PC-9 (cell line): ENCODE data around the gene SNX14. TPM values are rescaled to one million over a fixed set of nuclear protein-coding genes. Genes with fewer than 3 reads are reported as not detected.
A peak's percentile ranks its signal among the peaks of the same experiment; 100 is the strongest.

Experiments used
- BruUV-seq: library from RNA; stranded (reverse); fragments of 400-500 nt; replicated peaks from 2 replicates; lab custom pipeline; 2021; lab: Mats Ljungman, UMichigan
- CTCF ChIA-PET: fragments of 300-600 bp; sonication (Branson Sonifier 250); formaldehyde crosslinking; loops from one replicate; lab custom pipeline; 2022; ENCODE audit warnings: antibody characterized with exemption; lab: Charles Lee
- POLR2A ChIA-PET: fragments of 300-600 bp; sonication (Branson Sonifier 250); formaldehyde crosslinking; loops from one replicate; lab custom pipeline; 2022; ENCODE audit warnings: antibody characterized with exemption; ENCODE audit not compliant: unreplicated experiment; lab: Charles Lee
- DNase-seq, 2 experiments: peaks; one replicate each; pipeline versions ENCODE4 v3.0.0 to v3.0.0-alpha.2; 2015 to 2022; ENCODE audit warnings: mixed read lengths in 1 of 2
- H2AFZ ChIP-seq: fragments of 200-600 bp; sonication (generic); 2 replicates; pipeline ENCODE4 v1.8.1; 2017; ENCODE audit warnings: antibody characterized with exemption
- H3F3A ChIP-seq: fragments of 200-600 bp; sonication (generic); 2 replicates; pipeline ENCODE4 v1.8.1; 2017; ENCODE audit warnings: antibody characterized with exemption, mild to moderate bottlenecking, low read depth; ENCODE audit not compliant: insufficient read depth
- H3K27ac ChIP-seq: fragments of 200-600 bp; sonication (generic); 2 replicates; pipeline ENCODE4 v1.6.1; 2016; ENCODE audit warnings: mixed run types
- H3K27me3 ChIP-seq: fragments of 200-600 bp; sonication (generic); 2 replicates; pipeline ENCODE4 v1.6.1; 2016; ENCODE audit warnings: low read depth, mixed run types; ENCODE audit not compliant: insufficient read depth
- H3K36me3 ChIP-seq: fragments of 200-600 bp; sonication (generic); 2 replicates; pipeline ENCODE4 v1.6.1; 2016; ENCODE audit warnings: low read depth, mixed run types
- H3K4me1 ChIP-seq: fragments of 200-600 bp; sonication (generic); replicated peaks from 2 replicates; pipeline ENCODE4 v1.6.1; 2016; ENCODE audit warnings: mixed run types; ENCODE audit not compliant: insufficient read depth
- H3K4me2 ChIP-seq: fragments of 200-600 bp; sonication (generic); 2 replicates; pipeline ENCODE4 v1.6.1; 2017; ENCODE audit warnings: mixed run types
- H3K4me3 ChIP-seq: fragments of 200-600 bp; sonication (generic); 2 replicates; pipeline ENCODE4 v1.6.1; 2016; ENCODE audit warnings: mixed run types
- H3K79me2 ChIP-seq: fragments of 200-600 bp; sonication (generic); 2 replicates; pipeline ENCODE4 v1.6.1; 2017; ENCODE audit warnings: low read depth, mixed run types
- H3K9me2 ChIP-seq: fragments of 200-600 bp; sonication (generic); 2 replicates; pipeline ENCODE4 v1.8.1; 2017; ENCODE audit warnings: mild to moderate bottlenecking; ENCODE audit not compliant: insufficient read depth
- H3K9me3 ChIP-seq: fragments of 200-600 bp; sonication (generic); 2 replicates; pipeline ENCODE4 v1.8.1; 2016; ENCODE audit warnings: low read depth; ENCODE audit not compliant: insufficient read depth
- H4K20me1 ChIP-seq: fragments of 200-600 bp; sonication (generic); 2 replicates; pipeline ENCODE4 v1.8.1; 2017; ENCODE audit not compliant: insufficient read depth
- EZH2 ChIP-seq: fragments of 200-600 bp; sonication (generic); IDR thresholded peaks from 2 replicates; pipeline ENCODE4 v1.8.0; 2017; ENCODE audit warnings: antibody characterized with exemption, low read depth
- intact Hi-C: fragments of 100-400 bp; cut with micrococcal nuclease; formaldehyde crosslinking; loops from one replicate; pipeline ENCODE4 v1.10.0; 2022; ENCODE audit not compliant: unreplicated experiment
- total RNA-seq: library from RNA; stranded (reverse); gene quantifications from 2 replicates; pipeline ENCODE4 v1.2.3, GENCODE V29; 2021
- TF ChIP-seq, protein P1 (sequence below): fragments of 200-600 bp; sonication (generic); conservative IDR thresholded peaks from 2 replicates; pipeline ENCODE4 v1.6.1; 2017; ENCODE audit warnings: mixed run types, antibody characterized with exemption, mild to moderate bottlenecking, moderate library complexity

Gene SNX14
- total RNA-seq, 1 experiment from 2014 or later, result 99.1 TPM

DNA sequence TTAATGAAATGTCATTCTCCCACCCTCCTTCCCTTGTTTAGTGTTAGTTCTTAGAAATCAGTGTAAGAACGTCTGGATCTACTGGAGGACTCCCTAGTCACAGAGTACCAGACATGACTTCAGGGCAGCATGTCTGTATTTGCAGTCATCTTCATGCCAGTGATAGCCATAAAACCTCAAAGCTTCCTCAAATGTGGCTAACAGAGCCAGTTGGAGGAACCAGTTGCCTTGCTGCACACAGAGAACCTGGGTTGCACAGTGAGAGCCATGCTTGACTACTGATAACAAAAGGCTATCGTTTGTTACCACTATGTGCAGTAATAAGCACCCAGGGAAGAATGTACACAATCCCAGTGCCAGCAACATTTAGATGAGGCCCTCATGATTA lies 123.6 kb downstream of the SNX14 start:
- ChIA-PET POLR2A (no interaction called here), CTCF (no interaction called here)
- H2AFZ ChIP-seq, result no peak overlapping the region
- TF ChIP-seq EZH2, result no peak
- TF ChIP-seq, protein P1, sequence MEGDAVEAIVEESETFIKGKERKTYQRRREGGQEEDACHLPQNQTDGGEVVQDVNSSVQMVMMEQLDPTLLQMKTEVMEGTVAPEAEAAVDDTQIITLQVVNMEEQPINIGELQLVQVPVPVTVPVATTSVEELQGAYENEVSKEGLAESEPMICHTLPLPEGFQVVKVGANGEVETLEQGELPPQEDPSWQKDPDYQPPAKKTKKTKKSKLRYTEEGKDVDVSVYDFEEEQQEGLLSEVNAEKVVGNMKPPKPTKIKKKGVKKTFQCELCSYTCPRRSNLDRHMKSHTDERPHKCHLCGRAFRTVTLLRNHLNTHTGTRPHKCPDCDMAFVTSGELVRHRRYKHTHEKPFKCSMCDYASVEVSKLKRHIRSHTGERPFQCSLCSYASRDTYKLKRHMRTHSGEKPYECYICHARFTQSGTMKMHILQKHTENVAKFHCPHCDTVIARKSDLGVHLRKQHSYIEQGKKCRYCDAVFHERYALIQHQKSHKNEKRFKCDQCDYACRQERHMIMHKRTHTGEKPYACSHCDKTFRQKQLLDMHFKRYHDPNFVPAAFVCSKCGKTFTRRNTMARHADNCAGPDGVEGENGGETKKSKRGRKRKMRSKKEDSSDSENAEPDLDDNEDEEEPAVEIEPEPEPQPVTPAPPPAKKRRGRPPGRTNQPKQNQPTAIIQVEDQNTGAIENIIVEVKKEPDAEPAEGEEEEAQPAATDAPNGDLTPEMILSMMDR, result no peak
- peaks cover 35% of the 10 kb centered on the region for H3F3A ChIP-seq
- DNase-seq, result no peak
- no peaks in the 10 kb centered on the region; the same call in 1 of the 2 replicates for H3K9me3 ChIP-seq
- H4K20me1 ChIP-seq, result no peaks in the 10 kb centered on the region
- BruUV-seq, result no TSS peak
- H3K4me2 ChIP-seq, result no peak overlapping the region
- H3K27me3 ChIP-seq, result no peaks in the 10 kb centered on the region
- H3K27ac ChIP-seq, result peak overlapping the region; percentile 46; the same call in 1 of the 2 replicates
- intact Hi-C loops, result no loop called here
- H3K4me3 ChIP-seq, result no peak overlapping the region
- peaks cover 43% of the 10 kb centered on the region for H3K79me2 ChIP-seq
- no peaks in the 10 kb centered on the region for H3K9me2 ChIP-seq
- H3K4me1 ChIP-seq, result peaks cover 90% of the 10 kb centered on the region
- peaks cover 46% of the 10 kb centered on the region for H3K36me3 ChIP-seq

DNA sequence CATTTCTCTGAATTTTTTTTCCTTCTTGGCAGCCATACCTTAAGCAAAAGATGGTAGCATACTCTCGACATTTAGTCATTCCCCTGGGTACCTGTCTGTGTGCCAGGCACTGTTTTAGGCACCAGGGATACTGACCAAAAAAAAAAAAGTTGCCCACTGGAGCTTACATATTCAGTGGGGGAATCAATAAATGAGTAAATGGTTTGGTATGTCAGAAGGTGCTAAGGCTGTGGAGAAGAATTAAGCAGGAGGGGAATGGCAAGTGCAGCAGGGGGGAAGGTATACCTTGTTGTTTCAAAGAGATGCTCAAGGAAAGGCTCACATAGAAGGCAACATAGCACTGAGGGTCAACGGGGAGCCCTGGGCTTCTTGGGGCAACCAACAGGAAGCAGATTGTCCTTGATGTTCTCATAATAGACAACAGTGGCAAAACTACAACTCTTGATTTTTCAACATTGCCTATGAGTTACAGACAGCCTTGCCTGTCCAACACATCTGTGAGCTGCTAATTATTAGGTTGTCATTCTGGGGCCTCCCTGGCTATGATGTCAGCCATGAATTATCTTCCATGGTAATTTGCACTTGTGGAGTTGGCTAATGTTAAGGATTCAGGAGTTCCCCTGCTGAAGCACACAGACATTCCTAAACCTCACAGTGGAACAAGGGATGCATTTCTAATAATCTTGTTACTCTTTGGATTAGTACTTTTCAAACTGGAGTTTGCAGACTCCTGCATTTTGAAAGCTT lies 124.2 kb downstream of the SNX14 start:
- H2AFZ ChIP-seq, result no peak overlapping the region
- intact Hi-C loops, result no loop called here
- no peaks in the 10 kb centered on the region for H3K9me2 ChIP-seq
- no peak overlapping the region for H3K4me2 ChIP-seq
- CTCF ChIA-PET, result no interaction called here
- TF ChIP-seq, protein P1, result no peak
- no peak for TF ChIP-seq EZH2
- peaks cover 96% of the 10 kb centered on the region for H3K4me1 ChIP-seq
- no peaks in the 10 kb centered on the region for H4K20me1 ChIP-seq
- peaks cover 41% of the 10 kb centered on the region for H3F3A ChIP-seq
- BruUV-seq, result no TSS peak
- H3K36me3 ChIP-seq, result peaks cover 45% of the 10 kb centered on the region
- H3K9me3 ChIP-seq, result no peaks in the 10 kb centered on the region; the same call in 1 of the 2 replicates
- POLR2A ChIA-PET, result no interaction called here
- peak overlapping the region; percentile 46 for H3K27ac ChIP-seq
- DNase-seq, result no peak
- no peak overlapping the region for H3K4me3 ChIP-seq
- H3K27me3 ChIP-seq, result no peaks in the 10 kb centered on the region
- peaks cover 41% of the 10 kb centered on the region for H3K79me2 ChIP-seq

DNA sequence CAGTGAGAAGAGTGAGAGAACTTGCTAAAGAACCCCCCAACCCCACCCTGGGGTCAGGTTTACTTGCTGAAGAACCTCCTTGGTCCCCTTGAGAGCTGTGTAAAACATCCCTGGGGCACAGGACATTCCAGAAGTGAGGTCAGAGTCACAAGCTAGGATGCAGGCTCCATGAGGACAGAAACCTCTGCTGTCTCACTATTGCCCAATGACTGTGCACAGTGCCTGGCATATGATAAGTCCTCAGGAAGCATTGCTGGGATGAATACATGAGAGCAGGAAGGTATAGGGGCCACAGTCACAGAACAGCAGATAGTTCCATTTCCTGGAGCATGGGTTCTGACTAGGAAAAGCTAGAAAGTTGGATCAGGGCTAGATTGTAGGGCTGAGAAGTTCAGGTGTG lies 125.3 kb downstream of the SNX14 start:
- peaks cover 44% of the 10 kb centered on the region for H3F3A ChIP-seq
- peak overlapping the region; percentile 22; the same call in 1 of the 2 replicates for H3K4me2 ChIP-seq
- TF ChIP-seq, protein P1, result no peak
- TF ChIP-seq EZH2, result no peak
- no peak overlapping the region for H3K4me3 ChIP-seq
- no peaks in the 10 kb centered on the region for H4K20me1 ChIP-seq
- BruUV-seq, result no TSS peak
- no peak overlapping the region for H2AFZ ChIP-seq
- peak overlapping the region; percentile 46 for H3K27ac ChIP-seq
- intact Hi-C loops, result no loop called here
- H3K36me3 ChIP-seq, result peaks cover 34% of the 10 kb centered on the region
- peaks cover 33% of the 10 kb centered on the region for H3K79me2 ChIP-seq
- peaks cover 99% of the 10 kb centered on the region for H3K4me1 ChIP-seq
- ChIA-PET CTCF (no interaction called here), POLR2A (no interaction called here)
- H3K9me2 ChIP-seq, result no peaks in the 10 kb centered on the region
- DNase-seq, result peak in 1 of 2 experiments; percentile 66
- no peaks in the 10 kb centered on the region for H3K9me3 ChIP-seq
- no peaks in the 10 kb centered on the region for H3K27me3 ChIP-seq
